Spinal cord (tissue), 10 donors: ENCODE results near the gene TCFL5. TPM values are rescaled to one million over a fixed set of nuclear protein-coding genes. Genes with fewer than 3 reads are reported as not detected.

Source experiments
- DNase-seq, 6 donors: peaks; one replicate each; pipeline versions ENCODE4 v3.0.0 to v3.0.0-alpha.2; 2013 to 2015; ENCODE audit warnings: low spot score in 6 of 6, low read depth in 4 of 6
- H3K27ac ChIP-seq: one replicate; pipeline ENCODE4 v1.5.1; 2013; ENCODE audit warnings: low read depth, low read length, control low read depth
- H3K27me3 ChIP-seq: one replicate; pipeline ENCODE4 v1.6.1; 2013; ENCODE audit warnings: low read length; ENCODE audit not compliant: control insufficient read depth, insufficient read depth
- H3K36me3 ChIP-seq: one replicate; pipeline ENCODE4 v1.6.1; 2013; ENCODE audit warnings: low read length; ENCODE audit not compliant: control insufficient read depth, insufficient read depth
- H3K4me1 ChIP-seq: one replicate; pipeline ENCODE4 v1.6.1; 2013; ENCODE audit warnings: low read length; ENCODE audit not compliant: control insufficient read depth, insufficient read depth
- H3K4me3 ChIP-seq: one replicate; pipeline ENCODE4 v1.5.1; 2013; ENCODE audit warnings: low read depth, low read length, control low read depth
- H3K9me3 ChIP-seq: one replicate; pipeline ENCODE4 v1.6.1; 2013; ENCODE audit warnings: low read length; ENCODE audit not compliant: control insufficient read depth, insufficient read depth
- WGBS: methylation state at CpG from one replicate; pipeline ENCODE4 v1.1.5; 2013; ENCODE audit warnings: missing lambda C conversion rate; ENCODE audit not compliant: insufficient coverage; 5-methylcytosine and 5-hydroxymethylcytosine counted together
- polyA plus RNA-seq, 2 donors: library from polyadenylated mRNA; unstranded; fragments of 120-200 nt; gene quantifications; one replicate each; pipeline ENCODE4 v1.2.1, GENCODE V29; 2013; ENCODE audit not compliant: insufficient read length in 2 of 2
- total RNA-seq, 2 donors: library from RNA; depleted of rRNA in 1 of 2; stranded (reverse); fragments of 120-200 nt in 1 of 2; fragments of >200 nt in 1 of 2; gene quantifications; one replicate each; pipeline versions ENCODE4 v1.2.3 to v1.2.4, GENCODE V29; 2013 to 2014
- donor health status: healthy.

Gene TCFL5
- total and polyA plus RNA-seq, 4 donors = 12.3 to 16.3 (median 14.3) TPM

GRCh38 chr20:62830821-62831220 is 30.8 kb downstream of the TCFL5 start:
- Histone ChIP-seq H3K9me3 (no peaks in the 10 kb centered on the region), H3K4me1 (peaks cover 28% of the 10 kb centered on the region), H3K27ac (no peak overlapping the region), H3K4me3 (no peak overlapping the region), H3K36me3 (peaks cover 49% of the 10 kb centered on the region), H3K27me3 (no peaks in the 10 kb centered on the region)
- 84% methylated on average over 21 of the region's 22 CpGs for WGBS
- DNase-seq = no peak

- H3K36me3 ChIP-seq = peaks cover 51% of the 10 kb centered on the region
- no peak overlapping the region for H3K4me3 ChIP-seq
- DNase-seq = no peak
- H3K4me1 ChIP-seq = peaks cover 34% of the 10 kb centered on the region
- 98% methylated on average over 8 of the region's 14 CpGs for WGBS
- no peaks in the 10 kb centered on the region for H3K9me3 ChIP-seq
- no peaks in the 10 kb centered on the region for H3K27me3 ChIP-seq
- H3K27ac ChIP-seq = no peak overlapping the region
Observed at GRCh38 chr20:62830251-62830650, 31.4 kb downstream of the TCFL5 start.

GRCh38 chr20:62829231-62830230 is 32.1 kb downstream of the TCFL5 start:
- H3K9me3 ChIP-seq = no peaks in the 10 kb centered on the region
- H3K27me3 ChIP-seq = no peaks in the 10 kb centered on the region
- WGBS = 95% methylated on average over 27 of the region's 32 CpGs
- H3K27ac ChIP-seq = no peak overlapping the region
- H3K4me3 ChIP-seq = no peak overlapping the region
- H3K4me1 ChIP-seq = peaks cover 41% of the 10 kb centered on the region
- H3K36me3 ChIP-seq = peaks cover 51% of the 10 kb centered on the region
- DNase-seq = no peak

- H3K9me3 ChIP-seq = no peaks in the 10 kb centered on the region
- no peak for DNase-seq
- no peak overlapping the region for H3K27ac ChIP-seq
- WGBS = 87% methylated on average over 16 of the region's 29 CpGs
- no peaks in the 10 kb centered on the region for H3K27me3 ChIP-seq
- peaks cover 56% of the 10 kb centered on the region for H3K36me3 ChIP-seq
- no peak overlapping the region for H3K4me3 ChIP-seq
- H3K4me1 ChIP-seq = peaks cover 50% of the 10 kb centered on the region
Observed at GRCh38 chr20:62828511-62829230, 33.0 kb downstream of the TCFL5 start.

GRCh38 chr20:62828051-62828450 is 33.6 kb downstream of the TCFL5 start:
- no peak overlapping the region for H3K4me3 ChIP-seq
- H3K27me3 ChIP-seq = no peaks in the 10 kb centered on the region
- DNase-seq = no peak
- peaks cover 56% of the 10 kb centered on the region for H3K36me3 ChIP-seq
- peaks cover 53% of the 10 kb centered on the region for H3K4me1 ChIP-seq
- 96% methylated on average over 8 of the region's 9 CpGs for WGBS
- H3K27ac ChIP-seq = no peak overlapping the region
- H3K9me3 ChIP-seq = no peaks in the 10 kb centered on the region

GRCh38 chr20:62827311-62828038 is 34.1 kb downstream of the TCFL5 start:
- Histone ChIP-seq H3K4me1 (peaks cover 50% of the 10 kb centered on the region), H3K27me3 (no peaks in the 10 kb centered on the region), H3K4me3 (no peak overlapping the region), H3K36me3 (peaks cover 56% of the 10 kb centered on the region), H3K27ac (no peak overlapping the region), H3K9me3 (no peaks in the 10 kb centered on the region)
- 81% methylated on average over 29 of the region's 29 CpGs for WGBS
- no peak for DNase-seq

GRCh38 chr20:62826646-62827310 is 34.8 kb downstream of the TCFL5 start:
- WGBS = 95% methylated on average over 20 of the region's 24 CpGs

GRCh38 chr20:62825986-62826645 is 35.5 kb downstream of the TCFL5 start:
- H3K36me3 ChIP-seq = peaks cover 59% of the 10 kb centered on the region
- H3K4me3 ChIP-seq = no peak overlapping the region
- H3K9me3 ChIP-seq = no peaks in the 10 kb centered on the region
- H3K27me3 ChIP-seq = no peaks in the 10 kb centered on the region
- H3K27ac ChIP-seq = no peak overlapping the region
- peaks cover 46% of the 10 kb centered on the region for H3K4me1 ChIP-seq
- no peak for DNase-seq
- WGBS = 89% methylated on average over 26 of the region's 27 CpGs

More at GRCh38 chr20:62826646-62827310, 34.8 kb downstream of the TCFL5 start:
- Histone ChIP-seq H3K27ac (no peak overlapping the region), H3K9me3 (no peaks in the 10 kb centered on the region), H3K4me1 (peaks cover 47% of the 10 kb centered on the region), H3K4me3 (no peak overlapping the region), H3K27me3 (no peaks in the 10 kb centered on the region), H3K36me3 (peaks cover 58% of the 10 kb centered on the region)
- no peak for DNase-seq
